Nephron (organoid): Measurements from ENCODE around the gene GOLGA6L10.
"Not testable (repeated sequence)": the region's sequence is repeated elsewhere in the genome, so short reads cannot be mapped to it uniquely, and the experiment has no call there.

Experiments
- H3K27ac Mint-ChIP-seq, 3 experiments: 2 replicates each; pipeline ENCODE4 v1.8.0; 2020; ENCODE audit warnings: mixed read lengths in 3 of 3, mild to moderate bottlenecking in 2 of 3, moderate library complexity in 1 of 3
- H3K27me3 Mint-ChIP-seq: 2 replicates; pipeline ENCODE4 v1.8.0; 2021; ENCODE audit warnings: low read depth, mild to moderate bottlenecking, moderate library complexity, mixed read lengths
- H3K36me3 Mint-ChIP-seq: 2 replicates; pipeline ENCODE4 v1.8.0; 2020; ENCODE audit warnings: low read depth, mixed read lengths
- H3K4me1 Mint-ChIP-seq: 2 replicates; pipeline ENCODE4 v1.8.0; 2020; ENCODE audit warnings: mixed read lengths
- H3K4me3 Mint-ChIP-seq, 3 experiments: 2 replicates each; pipeline ENCODE4 v1.8.0; 2020; ENCODE audit warnings: mild to moderate bottlenecking in 3 of 3, mixed read lengths in 3 of 3, moderate library complexity in 2 of 3
- H3K9me3 Mint-ChIP-seq: 2 replicates; pipeline ENCODE4 v1.8.0; 2020; ENCODE audit warnings: mixed read lengths
- TF ChIP-seq, protein P1 (sequence below), 3 experiments: fragments of 200-600 bp; sonication (generic); IDR thresholded peaks; one replicate each; pipeline ENCODE4 v1.5.0; 2021; ENCODE audit warnings: antibody characterized with exemption in 3 of 3; ENCODE audit not compliant: unreplicated experiment in 3 of 3

Gene GOLGA6L10

DNA sequence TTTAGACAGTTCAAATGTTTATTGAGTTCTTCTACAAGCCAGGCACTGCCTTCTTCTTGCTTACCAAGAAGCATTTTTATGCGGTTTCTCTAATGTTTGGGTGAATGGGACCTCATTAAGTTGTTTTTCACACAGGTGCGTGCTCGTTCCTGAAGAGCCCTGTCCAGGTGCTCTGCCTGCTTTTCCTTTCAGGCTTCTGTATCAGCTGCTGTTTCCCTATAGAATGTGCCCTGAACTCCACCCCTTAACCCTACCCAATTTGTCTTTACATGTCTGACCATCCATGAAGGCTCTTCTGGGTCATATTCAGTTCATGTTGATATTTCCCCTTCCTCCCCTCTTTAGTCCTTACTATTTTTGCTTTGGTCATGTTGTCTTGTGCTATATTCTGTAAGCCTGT, 22.4 kb upstream of the GOLGA6L10 start:
- Mint-ChIP-seq H3K4me1 (peaks cover 13% of the 10 kb centered on the region), H3K36me3 (peaks cover 21% of the 10 kb centered on the region), H3K9me3 (no peaks in the 10 kb centered on the region), H3K4me3 (no peak overlapping the region), H3K27ac (peak overlapping the region in 2 of 3 experiments; percentile 32 to 57), H3K27me3 (no peaks in the 10 kb centered on the region)
- TF ChIP-seq, protein P1, sequence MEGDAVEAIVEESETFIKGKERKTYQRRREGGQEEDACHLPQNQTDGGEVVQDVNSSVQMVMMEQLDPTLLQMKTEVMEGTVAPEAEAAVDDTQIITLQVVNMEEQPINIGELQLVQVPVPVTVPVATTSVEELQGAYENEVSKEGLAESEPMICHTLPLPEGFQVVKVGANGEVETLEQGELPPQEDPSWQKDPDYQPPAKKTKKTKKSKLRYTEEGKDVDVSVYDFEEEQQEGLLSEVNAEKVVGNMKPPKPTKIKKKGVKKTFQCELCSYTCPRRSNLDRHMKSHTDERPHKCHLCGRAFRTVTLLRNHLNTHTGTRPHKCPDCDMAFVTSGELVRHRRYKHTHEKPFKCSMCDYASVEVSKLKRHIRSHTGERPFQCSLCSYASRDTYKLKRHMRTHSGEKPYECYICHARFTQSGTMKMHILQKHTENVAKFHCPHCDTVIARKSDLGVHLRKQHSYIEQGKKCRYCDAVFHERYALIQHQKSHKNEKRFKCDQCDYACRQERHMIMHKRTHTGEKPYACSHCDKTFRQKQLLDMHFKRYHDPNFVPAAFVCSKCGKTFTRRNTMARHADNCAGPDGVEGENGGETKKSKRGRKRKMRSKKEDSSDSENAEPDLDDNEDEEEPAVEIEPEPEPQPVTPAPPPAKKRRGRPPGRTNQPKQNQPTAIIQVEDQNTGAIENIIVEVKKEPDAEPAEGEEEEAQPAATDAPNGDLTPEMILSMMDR (IDR thresholded peaks at IDR 0.05; ENCODE audit: unreplicated experiment in 3 of 3): no peak

DNA sequence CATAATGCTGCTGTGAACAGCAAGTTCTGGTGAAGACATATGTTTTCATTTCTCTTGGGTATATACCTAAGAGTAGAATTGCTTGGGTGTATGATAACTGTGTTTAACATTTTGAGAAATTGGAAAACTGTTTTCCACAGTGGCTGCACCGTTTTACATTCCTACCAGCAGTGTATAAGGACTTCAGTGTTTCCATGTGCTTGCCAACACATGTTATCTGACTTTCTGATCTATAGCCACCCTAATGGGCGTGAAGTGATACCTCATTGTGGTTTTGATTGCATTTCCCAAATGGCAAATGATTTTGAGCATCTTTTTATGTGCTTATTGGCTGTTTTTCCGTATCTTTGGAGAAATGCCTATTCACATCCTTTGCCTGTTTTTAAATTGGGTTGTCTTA, 18.5 kb upstream of the GOLGA6L10 start:
- not testable (repeated sequence) for H3K4me1 Mint-ChIP-seq, H3K9me3 Mint-ChIP-seq, H3K36me3 Mint-ChIP-seq, H3K27me3 Mint-ChIP-seq, H3K4me3 Mint-ChIP-seq, H3K27ac Mint-ChIP-seq

DNA sequence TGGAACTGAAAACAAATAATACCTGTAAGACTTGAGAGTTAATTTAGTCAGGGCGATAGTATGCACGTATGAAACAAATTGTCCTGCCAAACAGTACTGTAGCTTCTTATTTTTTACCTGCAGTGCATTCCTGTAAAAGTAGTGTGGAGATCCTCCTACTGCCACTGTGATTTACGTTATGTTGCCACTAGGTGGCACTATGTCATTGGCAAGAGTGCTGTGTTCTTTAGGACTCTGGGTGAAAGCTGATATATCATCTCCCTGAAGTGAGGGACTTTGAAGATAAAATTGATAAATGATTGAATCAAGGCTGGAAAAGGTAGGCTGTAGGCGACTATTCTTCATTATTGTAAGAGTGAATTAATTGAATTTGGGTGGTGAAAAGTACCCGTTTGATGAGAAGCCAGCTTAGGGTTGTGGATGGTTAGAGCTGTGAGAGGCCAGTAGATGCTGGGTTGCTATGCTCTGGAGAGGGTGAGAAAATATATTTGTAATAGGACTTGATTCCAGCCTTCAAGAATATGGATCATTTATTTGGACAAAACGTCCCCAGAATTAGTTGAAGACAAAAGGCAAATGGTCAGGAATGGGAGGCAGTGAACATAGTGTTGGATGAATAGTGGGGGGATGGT, 16.5 kb upstream of the GOLGA6L10 start:
- TF ChIP-seq, protein P1 (IDR thresholded peaks at IDR 0.05; ENCODE audit: unreplicated experiment in 3 of 3): peak; percentile 21 to 30 (median 27)
- H3K27me3 Mint-ChIP-seq, H3K36me3 Mint-ChIP-seq: not testable (repeated sequence)

DNA sequence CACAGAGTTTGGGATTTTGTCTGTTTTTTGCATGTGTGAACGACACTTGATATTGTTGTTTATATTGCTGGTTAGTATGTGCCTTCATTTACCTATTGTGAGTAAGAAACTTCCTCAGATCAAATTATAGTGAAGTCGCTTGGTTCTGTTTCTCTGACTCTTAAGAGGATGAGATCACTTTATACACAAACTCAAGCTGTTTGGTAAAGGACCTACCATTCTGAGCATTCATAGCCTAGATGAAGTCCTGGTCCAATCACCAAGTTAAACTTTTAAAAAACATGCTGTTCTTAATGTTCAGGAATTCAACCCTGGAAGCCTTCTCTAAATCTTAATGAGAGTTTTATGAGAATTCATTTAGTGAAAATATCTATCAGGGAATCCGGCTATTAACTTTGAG, 15.3 kb upstream of the GOLGA6L10 start:
- not testable (repeated sequence) for H3K27me3 Mint-ChIP-seq, H3K36me3 Mint-ChIP-seq, H3K27ac Mint-ChIP-seq, H3K4me3 Mint-ChIP-seq, H3K4me1 Mint-ChIP-seq, H3K9me3 Mint-ChIP-seq

More for the DNA sequence above, 16.5 kb upstream of the GOLGA6L10 start:
- H3K27ac Mint-ChIP-seq, H3K9me3 Mint-ChIP-seq, H3K4me3 Mint-ChIP-seq, H3K4me1 Mint-ChIP-seq: not testable (repeated sequence)

DNA sequence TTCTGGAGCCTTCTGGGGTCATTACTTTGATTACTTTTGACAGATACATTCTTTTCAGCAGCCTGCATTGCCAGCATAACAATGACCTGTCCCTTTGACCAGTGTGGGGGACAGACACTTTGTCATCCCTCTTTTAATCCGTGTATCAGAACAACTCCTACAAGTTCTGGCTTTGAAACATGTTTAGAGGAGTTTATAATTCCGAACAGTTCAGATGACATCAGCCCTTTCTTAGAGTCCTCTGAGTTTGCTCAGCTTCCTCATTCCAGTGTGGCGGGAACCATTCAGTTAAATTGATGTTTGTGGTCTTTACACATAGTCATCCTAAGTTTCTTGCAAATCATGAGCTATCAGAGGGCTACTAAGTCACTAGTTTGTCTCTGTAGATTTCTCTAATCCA, 13.5 kb upstream of the GOLGA6L10 start:
- H3K27ac Mint-ChIP-seq, H3K27me3 Mint-ChIP-seq, H3K4me1 Mint-ChIP-seq, H3K36me3 Mint-ChIP-seq, H3K4me3 Mint-ChIP-seq, H3K9me3 Mint-ChIP-seq: not testable (repeated sequence)

DNA sequence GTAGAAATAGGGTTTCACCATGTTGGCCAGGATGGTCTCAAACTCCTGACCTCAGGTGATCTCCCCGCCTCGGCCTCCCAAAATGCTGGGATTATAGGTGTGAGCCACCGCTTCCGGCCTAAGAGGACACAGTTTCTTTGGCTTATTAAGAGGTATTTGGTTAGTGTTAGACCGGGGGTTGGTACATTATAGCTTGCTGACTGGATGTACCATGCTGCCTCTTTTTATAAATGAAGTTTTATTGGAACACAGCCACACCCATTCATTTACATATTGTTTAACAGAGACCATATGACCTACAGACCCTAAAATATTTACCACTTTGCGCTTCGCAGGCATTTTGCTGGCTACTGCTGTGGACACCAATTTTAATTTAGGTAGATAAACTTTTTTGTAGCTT, 11.3 kb upstream of the GOLGA6L10 start:
- H3K27ac Mint-ChIP-seq, H3K4me1 Mint-ChIP-seq, H3K9me3 Mint-ChIP-seq, H3K27me3 Mint-ChIP-seq, H3K36me3 Mint-ChIP-seq, H3K4me3 Mint-ChIP-seq: not testable (repeated sequence)

DNA sequence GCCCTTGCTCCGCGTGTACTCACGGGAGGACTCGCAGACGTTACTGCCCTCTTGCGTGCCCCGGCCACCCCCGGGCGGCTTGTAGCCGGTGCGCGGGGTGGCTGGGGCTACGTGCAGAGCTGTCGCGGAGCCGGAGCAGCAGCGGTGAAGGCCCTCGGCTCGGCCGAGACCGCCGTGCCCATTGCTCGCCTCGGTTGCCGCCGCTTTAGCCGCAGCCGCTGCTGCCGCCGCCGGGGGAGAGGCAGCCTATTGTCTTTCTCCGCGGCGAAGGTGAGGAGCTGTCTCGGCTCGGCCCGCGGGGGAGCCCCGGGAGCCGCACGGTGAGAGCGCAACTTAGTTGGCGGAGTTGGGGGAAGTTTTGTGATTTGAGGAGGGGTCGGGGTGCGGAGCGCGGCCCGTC, 5.8 kb upstream of the GOLGA6L10 start:
- not testable (repeated sequence) for H3K4me3 Mint-ChIP-seq, H3K36me3 Mint-ChIP-seq, H3K9me3 Mint-ChIP-seq, H3K27ac Mint-ChIP-seq, H3K27me3 Mint-ChIP-seq, H3K4me1 Mint-ChIP-seq

DNA sequence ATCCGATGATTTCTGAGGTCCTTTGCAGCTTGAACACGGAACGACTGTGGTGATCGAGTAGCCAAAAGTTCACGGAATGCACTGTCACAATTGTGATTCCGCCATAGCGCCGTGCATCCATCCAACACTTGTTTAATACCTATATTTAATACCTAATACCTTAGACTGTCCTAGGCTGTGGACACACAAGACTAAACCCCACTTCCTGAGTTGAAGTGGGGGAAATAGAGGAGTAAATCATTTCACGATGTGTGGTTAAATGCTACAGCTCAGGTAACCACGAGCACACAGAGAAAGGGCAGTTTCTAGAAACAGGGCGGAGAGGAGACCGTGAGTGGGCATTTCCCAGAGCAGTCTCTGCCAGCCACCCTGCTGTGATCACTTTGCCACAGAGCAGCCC, 5.3 kb upstream of the GOLGA6L10 start:
- not testable (repeated sequence) for H3K4me3 Mint-ChIP-seq, H3K36me3 Mint-ChIP-seq, H3K9me3 Mint-ChIP-seq, H3K4me1 Mint-ChIP-seq, H3K27ac Mint-ChIP-seq, H3K27me3 Mint-ChIP-seq

DNA sequence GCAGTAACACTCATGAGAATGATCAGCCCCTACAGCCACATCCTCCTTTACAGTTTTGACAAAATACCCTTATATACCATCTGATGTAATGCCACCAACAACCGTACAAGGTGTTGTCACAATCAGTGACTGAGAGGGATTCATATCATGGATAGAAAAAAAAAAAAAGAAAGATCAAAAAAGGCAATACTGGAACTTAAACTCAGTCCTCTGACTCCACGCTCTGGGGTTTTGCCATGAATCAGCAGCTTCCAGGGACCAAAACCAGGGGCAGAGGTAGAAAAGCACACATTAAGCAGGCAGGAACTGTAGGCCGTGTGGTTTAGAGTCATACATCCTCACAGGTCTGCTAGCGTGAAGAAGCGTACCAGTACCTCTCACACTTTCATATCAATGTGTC, 1.6 kb downstream of the GOLGA6L10 start:
- not testable (repeated sequence) for H3K4me1 Mint-ChIP-seq, H3K27me3 Mint-ChIP-seq, H3K36me3 Mint-ChIP-seq, H3K4me3 Mint-ChIP-seq, H3K27ac Mint-ChIP-seq, H3K9me3 Mint-ChIP-seq

DNA sequence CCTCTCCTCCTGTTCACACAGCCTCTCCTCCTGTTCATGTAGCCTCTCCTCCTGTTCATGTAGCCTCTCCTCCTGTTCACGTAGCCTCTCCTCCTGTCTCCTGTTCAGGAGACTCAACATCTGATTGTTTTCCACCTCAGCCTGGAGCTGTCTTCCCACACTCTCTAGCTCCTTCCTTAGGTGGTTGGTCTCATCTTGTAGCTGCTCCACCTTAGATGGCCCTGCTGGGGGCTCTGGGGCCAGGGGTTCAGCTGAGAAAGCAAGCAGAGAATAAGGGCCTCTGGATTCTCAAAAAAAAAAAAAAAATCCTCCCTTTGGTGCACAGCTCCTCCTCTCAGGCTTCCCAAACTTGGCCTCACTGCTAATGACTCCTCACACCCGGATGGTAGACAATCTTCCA, 4.1 kb downstream of the GOLGA6L10 start:
- not testable (repeated sequence) for H3K4me1 Mint-ChIP-seq, H3K9me3 Mint-ChIP-seq, H3K27ac Mint-ChIP-seq, H3K36me3 Mint-ChIP-seq, H3K4me3 Mint-ChIP-seq, H3K27me3 Mint-ChIP-seq

DNA sequence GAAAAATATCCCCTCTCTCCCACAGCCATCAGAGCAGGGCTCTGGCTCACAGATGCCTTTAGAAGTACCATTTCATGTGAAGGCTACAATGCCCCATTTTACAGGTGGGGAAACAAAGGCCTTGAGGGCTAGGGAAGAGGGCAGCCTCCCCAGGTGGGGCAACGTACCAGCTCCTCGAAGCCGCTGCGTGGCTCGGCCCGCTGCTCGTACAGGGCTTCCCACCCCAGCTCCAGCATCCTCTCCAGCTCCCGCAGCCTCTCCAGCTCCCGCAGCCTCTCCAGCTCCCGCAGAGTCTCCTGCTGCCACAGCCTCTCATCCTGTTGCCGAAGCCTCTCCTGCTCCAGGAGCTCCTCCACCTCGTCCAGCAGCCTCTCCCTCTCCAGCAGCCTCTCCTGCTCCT, 4.9 kb downstream of the GOLGA6L10 start:
- not testable (repeated sequence) for H3K4me3 Mint-ChIP-seq, H3K9me3 Mint-ChIP-seq, H3K27ac Mint-ChIP-seq

DNA sequence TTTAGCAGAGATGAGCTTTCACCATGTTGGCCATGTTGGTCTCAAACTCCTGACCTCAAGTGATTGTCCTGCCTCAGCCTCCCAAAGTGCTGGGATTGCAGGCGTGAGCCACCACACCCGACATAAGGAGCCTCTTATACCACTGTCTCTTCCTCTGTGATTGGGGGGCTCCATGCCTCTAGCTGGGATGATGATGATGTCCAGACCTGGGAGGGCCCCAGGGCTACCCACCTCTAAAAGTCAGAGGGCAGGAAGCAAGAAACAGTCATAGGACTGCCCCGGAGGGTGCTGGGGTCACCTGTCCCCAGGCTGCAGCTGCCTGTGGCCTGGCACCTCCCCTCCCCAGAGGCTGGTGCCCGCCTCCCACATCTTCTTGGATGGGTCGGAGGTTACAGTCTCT, 5.4 kb downstream of the GOLGA6L10 start:
- H3K27ac Mint-ChIP-seq, H3K27me3 Mint-ChIP-seq, H3K4me3 Mint-ChIP-seq, H3K9me3 Mint-ChIP-seq, H3K4me1 Mint-ChIP-seq, H3K36me3 Mint-ChIP-seq: not testable (repeated sequence)

More for the DNA sequence above, 4.9 kb downstream of the GOLGA6L10 start:
- H3K36me3 Mint-ChIP-seq, H3K27me3 Mint-ChIP-seq, H3K4me1 Mint-ChIP-seq: not testable (repeated sequence)
